GM13976 (cell line): ENCODE data around the gene TMC3.

ENCODE experiments used
- DNase-seq: peaks from one replicate; pipeline ENCODE4 v3.0.0; 2012; ENCODE audit warnings: low spot score
- in situ Hi-C: fragments of 300-500 bp; cut with MboI; formaldehyde crosslinking; loops from one replicate; pipeline ENCODE4 v1.12.0; 2022; ENCODE audit warnings: low sequenced_read_pairs, mixed read lengths, inconsistent platforms; ENCODE audit not compliant: unreplicated experiment
- TF ChIP-seq, protein P1 (sequence below): IDR thresholded peaks from 2 replicates; pipeline ENCODE4 v1.5.1; 2012; ENCODE audit warnings: borderline replicate concordance, mild to moderate bottlenecking; ENCODE audit not compliant: insufficient read depth; ENCODE audit errors: extremely low read depth, missing control alignments, control extremely low read depth

TMC3 gene

DNA sequence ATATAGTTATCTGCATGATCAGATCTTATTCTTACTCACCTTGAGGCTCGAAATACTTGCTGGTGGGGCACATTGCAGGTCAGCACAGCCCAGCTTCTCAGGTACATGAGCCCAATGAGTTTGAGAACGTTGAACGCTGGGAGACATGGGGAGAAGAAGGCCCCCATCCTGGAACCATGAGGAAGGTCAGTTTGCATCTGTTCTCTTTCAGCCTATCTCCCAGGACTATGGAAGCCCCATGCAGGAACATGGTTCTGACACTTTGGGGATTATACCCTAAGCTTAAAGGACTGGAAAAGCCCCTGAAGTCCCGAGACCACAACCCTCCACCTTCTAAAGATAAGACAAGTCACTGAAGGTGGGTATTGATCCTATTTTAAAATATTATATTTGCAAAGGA, 32.7 kb downstream of the TMC3 start:
- no peak for DNase-seq
- TF ChIP-seq, protein P1, sequence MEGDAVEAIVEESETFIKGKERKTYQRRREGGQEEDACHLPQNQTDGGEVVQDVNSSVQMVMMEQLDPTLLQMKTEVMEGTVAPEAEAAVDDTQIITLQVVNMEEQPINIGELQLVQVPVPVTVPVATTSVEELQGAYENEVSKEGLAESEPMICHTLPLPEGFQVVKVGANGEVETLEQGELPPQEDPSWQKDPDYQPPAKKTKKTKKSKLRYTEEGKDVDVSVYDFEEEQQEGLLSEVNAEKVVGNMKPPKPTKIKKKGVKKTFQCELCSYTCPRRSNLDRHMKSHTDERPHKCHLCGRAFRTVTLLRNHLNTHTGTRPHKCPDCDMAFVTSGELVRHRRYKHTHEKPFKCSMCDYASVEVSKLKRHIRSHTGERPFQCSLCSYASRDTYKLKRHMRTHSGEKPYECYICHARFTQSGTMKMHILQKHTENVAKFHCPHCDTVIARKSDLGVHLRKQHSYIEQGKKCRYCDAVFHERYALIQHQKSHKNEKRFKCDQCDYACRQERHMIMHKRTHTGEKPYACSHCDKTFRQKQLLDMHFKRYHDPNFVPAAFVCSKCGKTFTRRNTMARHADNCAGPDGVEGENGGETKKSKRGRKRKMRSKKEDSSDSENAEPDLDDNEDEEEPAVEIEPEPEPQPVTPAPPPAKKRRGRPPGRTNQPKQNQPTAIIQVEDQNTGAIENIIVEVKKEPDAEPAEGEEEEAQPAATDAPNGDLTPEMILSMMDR = no peak
- in situ Hi-C loops = no loop called here

DNA sequence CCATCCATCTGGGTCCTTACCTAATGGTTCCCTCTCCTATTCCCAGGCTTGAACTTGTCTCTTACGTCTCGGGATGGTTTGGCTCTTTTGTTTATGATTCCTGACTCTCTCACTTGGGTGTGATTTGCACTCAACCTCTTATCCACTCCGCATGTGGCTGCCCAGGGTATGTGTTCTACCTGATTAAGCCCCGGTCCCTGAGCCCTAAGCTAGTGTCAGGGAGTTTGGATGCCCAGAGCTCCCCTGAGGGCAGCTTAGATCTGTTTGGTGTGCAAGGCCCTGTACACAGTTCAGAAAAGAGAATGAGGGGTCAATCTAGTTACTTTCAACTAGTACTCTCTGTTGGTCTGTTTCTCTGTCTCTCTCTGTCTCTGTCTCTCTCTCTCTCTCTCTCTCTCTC, 34.2 kb downstream of the TMC3 start:
- DNase-seq = no peak
- in situ Hi-C loops = loop anchor here (10.0 kb wide), 1 partner anchor 55 kb away; no protein-coding TSS in a partner anchor
- TF ChIP-seq, protein P1 = no peak

DNA sequence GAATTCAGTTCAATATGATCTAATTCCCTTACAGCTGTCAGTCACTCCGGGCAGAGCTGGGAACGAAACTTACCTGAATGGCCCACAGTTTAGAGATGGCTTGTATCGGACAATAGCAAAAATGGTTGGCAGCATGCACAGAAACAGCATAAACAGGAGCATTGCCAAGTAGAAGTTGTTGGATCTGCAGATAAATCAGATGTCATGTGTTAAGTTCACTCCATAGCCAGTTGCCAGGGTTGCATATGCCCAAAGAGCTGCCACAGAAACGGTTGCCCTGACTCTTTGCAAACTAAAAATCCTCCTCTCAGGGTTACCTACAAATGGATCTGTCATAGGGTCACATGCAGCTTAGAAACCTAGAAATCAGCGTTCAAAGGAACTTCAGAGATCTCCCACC, 34.7 kb downstream of the TMC3 start:
- in situ Hi-C loops = loop anchor here (10.0 kb wide), 1 partner anchor 55 kb away; no protein-coding TSS in a partner anchor
- TF ChIP-seq, protein P1 = no peak
- DNase-seq = no peak

DNA sequence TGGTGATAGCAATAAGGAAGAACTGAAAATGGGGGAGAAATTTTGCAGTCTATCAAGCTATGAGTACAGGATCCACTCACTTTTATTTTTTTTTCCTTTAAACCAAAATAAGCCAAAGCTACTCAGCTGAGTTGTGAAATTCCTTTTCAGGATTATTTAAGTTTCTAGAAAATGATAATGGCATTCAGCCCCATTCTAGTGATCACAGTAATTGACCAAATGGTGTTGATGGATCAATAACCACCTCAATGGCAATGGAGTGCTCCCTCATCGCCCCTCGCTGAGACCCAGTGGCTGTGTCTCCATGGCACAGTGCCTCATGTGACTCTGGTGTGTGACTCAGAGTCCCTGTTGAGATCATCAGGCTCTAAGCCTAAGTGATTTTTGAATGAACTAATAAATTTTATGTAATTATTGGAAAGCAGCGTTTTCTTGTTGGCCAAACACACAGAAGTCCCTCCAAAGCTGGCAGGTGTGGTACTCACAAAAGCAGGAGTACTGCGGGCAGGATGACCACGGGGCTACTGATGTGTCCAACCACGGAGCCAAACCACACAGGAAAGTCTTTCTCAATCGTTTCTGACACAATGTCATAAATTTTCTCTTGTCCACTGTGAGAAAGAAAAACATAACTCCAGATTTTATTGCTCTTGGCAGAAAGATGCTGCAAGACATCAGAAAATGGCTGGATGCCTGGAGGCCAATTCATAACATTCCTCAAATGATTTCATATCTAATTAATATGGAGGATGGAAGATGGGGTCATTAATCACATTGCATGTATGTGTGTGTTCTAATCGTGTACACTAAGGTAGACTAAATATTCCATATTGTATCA, 35.6 kb downstream of the TMC3 start:
- TF ChIP-seq, protein P1 = no peak
- in situ Hi-C loops = loop anchor here (10.0 kb wide), 1 partner anchor 54 kb away; no protein-coding TSS in a partner anchor
- no peak for DNase-seq

DNA sequence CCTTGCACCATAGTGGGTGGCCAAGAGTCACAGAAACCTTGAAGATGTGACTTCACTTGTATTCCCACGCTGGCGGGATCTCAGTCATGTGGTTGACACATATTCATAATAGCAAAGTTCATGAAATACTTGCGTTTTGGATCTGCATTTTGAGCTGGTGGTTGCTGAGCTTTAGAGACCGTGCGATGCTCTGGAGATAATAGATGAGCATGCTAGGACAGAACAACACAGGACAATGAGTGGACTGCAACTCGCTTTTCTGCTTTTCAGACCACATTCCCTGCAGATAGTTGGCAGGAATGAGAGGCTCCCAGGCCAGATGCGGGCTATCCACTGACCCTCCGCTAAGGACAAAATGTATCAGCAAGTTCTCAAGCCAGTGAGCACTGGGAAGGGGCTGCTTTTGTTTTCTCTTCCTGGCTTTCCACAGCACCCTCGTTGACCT, 36.3 kb downstream of the TMC3 start:
- DNase-seq = no peak
- in situ Hi-C loops = loop anchor here (10.0 kb wide), 1 partner anchor 53 kb away; no protein-coding TSS in a partner anchor
- TF ChIP-seq, protein P1 = no peak

DNA sequence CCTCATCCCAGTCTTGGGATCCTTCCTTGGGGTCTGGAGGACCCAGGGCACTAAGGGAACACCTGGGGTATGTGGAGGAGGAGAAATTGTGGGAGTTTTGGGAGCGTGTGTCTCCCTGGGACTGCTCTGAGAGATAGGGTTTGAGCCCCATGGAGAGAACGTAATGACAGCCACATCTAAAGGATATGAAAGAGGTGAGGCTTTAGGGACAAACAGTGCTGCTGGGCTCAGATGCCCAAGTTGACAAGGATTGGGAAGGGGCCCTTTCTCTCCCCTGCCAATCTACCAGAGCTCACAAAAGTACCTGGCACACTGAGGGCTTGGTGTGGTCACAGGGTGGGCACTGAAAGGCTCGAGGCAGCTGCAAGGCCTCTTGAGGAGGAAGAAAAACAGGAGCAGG, 36.8 kb downstream of the TMC3 start:
- in situ Hi-C loops = loop anchor here (10.0 kb wide), 1 partner anchor 52 kb away; no protein-coding TSS in a partner anchor
- no peak for DNase-seq
- TF ChIP-seq, protein P1 = no peak
